ENCODE results near the gene OBSCN.

The OBSCN gene

DNA sequence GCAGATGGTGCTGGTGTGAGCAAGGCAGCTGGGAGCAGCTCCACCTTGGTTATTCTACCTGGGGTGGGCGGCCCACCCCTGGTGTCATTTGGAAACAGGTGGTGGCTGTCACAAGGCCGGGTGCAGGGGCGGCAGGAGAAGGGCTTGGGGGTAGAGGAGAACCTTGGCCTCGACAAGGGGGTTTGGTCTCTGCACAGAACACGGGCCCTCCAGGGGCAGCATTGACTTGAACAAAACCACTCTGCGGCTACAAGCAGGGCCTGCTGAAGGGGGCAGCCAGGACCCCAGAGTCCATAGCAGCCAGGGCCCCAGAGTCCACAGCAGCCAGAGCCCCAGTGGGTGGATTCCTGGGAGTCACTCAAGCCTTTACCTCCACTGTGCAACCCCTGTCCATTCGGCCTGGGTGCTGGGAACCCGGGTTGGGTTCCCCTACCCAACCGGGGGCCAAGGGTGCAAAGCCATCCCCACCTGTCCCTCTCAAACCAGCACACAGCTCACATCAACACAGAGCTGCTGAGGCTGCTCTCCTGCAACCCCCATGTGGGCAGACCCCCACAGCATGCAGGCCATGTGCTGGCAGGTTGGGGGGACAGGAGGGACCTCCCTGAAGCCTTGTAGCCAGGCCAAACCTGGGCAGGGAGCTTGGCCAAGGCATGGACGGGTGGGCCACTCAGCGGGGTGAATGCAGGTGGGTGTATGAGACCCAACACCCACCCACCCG lies 191.1 kb downstream of the OBSCN start:
- no peak for DNase-seq (ENCODE audit: low read depth in 3 of 3, low spot score in 1 of 3)

DNA sequence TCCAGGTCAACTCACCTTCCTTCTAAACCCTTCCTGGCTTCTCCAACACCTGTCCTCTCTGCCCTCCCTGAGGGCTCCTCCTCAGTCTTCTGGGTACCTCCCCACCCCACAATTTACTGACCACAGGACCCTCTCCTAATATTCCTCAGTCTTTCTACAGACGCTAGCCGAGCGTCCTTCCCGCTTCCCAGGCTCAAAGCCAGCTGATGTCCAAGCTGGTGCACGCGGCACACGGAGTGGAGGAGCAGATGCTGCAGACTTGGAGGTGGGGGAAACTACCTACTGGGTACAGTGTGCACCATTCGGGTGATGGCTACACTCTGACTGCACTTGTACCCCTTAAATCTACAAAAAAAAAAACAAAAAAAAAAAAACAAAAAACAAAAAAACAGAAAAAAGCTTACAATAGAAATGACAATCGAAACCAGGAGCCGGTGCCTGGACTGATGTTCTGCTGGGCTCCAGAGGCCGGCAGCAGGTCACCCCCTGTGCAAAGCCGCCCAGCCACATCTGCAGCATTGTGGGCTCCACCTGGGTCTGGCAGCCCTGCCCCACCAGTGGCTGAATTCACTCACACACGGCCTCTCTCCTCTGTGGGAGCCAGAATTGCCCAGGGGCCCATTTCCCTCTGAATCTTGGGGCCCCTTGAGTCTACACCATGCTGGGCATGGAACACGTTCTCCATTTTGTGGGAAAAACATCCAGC lies 191.8 kb downstream of the OBSCN start:
- DNase-seq (ENCODE audit: low read depth in 3 of 3, low spot score in 1 of 3) = no peak

DNA sequence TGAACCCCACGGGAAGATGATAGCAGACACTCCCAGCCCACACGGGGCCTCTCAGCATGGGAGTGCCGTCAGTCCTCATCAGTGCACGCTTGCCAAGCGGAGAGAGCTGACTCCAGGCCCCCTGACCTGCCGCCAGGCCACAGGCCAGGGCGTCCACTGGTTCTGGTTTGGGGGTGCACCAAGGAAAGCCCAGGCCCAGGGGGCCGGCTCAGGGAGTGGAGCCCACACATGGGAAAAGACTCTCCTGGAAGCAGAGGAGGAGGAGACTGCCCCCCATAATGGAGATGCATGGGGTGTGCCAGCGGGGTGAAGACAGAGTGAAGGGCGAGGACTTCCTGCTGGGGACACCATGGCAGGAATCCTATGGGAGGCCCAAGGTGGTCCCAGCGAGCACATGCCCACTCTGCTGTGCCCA lies 192.4 kb downstream of the OBSCN start:
- DNase-seq (ENCODE audit: low read depth in 3 of 3, low spot score in 1 of 3) = no peak

DNA sequence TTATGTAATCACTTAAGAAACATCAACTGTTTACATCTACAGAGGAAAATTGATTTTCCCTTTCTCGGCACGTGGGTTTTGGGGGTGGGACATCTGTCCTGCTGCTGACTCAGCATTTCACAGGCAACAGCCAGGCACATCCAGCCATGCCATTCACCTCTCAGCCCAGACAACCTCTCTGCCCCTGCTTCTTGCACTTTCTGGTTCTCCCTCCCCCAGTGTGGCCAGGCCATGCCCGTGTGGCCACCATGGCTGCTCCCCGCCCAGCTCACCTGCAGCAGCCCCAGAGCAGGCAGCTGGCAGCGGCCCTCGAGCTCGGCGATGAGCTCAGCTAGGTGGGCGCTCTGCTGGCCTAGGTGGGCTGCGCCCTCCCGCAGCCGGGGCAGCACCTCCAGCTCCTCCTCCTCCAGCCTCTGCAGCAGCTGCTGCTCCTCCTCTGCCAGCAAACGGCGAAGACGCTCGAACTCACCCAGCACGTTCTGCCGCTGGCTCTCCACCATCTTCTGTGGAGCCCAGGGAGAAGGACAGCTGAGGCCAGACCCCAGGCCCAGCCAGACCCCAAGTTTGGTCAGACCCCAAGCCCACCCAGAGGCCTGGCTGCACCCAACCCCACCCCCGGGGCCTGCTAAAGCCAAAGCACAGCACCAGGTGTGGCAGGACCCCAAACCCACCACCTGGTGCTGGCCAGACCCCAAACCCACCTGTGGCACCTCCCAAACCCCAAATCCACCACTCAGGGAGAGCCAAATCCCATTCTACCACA lies 193.0 kb downstream of the OBSCN start:
- no peak for DNase-seq (ENCODE audit: low read depth in 3 of 3, low spot score in 1 of 3)

DNA sequence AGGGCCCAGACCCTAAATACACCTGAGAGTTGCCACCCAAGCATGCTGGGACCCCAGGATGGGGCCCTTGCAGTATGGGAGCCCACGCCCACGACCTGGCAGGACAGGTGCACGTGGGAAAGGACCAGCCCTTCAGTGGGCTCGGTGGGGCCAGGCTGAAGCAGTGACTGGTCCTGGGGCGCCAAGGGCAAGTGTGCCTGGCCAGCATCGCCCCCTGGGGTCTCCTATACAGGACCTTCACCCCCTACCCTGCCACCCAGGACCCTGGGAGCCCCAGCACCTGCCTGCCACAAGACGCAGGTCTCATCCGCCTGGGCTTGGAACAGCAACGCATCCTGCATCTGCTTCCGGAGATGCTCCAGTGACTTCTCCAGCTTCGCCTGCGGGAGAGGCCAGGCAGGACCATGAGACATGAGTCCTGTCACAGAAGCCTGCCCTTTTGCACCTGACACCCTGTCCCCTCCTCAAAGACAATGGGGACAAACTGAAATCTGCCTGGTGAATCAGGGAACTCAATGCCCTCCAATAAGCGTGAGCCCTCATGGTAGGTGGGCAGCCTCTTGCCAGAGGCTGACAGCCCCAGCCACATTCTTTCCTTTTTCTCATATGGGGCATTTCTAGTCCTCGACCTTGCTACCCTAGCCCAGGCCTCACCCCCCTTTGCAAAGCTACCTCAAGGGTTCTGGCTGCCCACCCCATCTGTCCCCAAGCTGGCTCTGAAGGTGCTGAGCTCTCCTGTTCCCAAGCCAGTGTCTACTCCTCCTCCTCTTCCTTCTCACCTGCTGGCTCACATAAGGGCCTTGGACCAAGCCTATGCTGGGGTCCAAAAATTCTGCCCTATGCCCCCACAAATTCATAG lies 194.2 kb downstream of the OBSCN start:
- DNase-seq (ENCODE audit: low read depth in 3 of 3, low spot score in 1 of 3) = no peak

DNA sequence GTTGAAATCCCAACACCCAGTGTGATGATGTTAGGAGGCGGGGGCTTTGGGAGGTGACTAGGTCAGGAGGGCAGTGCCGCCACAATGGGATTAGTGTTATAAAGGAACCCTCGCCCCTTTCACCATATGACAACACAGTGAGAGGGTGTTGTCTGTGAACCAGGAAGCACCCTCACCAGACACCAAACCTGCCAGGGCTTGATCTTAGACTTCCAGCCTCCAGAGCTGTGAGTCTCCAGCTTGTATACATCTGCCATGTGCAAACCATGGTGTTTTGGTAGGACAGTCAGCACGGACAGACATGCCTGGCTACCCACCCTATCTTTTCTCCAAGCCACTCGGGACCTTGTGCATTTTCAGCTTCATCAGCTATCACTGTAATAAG lies 194.8 kb downstream of the OBSCN start:
- DNase-seq (ENCODE audit: low read depth in 3 of 3, low spot score in 1 of 3) = no peak

DNA sequence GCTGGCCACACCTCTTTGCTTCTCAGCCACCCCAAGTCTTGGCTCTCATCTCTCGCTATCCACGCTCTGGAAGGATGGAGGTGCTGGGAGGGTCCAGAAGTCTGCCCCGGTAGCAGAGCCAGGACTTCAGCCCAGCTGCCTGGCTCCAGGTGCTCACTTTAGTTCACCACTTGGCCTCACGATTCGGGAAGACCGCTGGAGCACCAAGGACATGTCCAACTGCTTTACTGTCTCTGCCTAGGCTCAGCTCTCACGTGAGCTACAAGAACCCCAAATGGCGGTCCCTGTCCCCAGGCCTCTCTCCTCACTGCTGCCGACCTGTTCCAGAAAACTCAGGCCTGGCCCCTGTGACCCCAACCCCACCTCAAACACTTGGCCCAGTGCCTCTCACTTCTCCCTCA lies 195.4 kb downstream of the OBSCN start:
- no peak for DNase-seq (ENCODE audit: low read depth in 3 of 3, low spot score in 1 of 3)

DNA sequence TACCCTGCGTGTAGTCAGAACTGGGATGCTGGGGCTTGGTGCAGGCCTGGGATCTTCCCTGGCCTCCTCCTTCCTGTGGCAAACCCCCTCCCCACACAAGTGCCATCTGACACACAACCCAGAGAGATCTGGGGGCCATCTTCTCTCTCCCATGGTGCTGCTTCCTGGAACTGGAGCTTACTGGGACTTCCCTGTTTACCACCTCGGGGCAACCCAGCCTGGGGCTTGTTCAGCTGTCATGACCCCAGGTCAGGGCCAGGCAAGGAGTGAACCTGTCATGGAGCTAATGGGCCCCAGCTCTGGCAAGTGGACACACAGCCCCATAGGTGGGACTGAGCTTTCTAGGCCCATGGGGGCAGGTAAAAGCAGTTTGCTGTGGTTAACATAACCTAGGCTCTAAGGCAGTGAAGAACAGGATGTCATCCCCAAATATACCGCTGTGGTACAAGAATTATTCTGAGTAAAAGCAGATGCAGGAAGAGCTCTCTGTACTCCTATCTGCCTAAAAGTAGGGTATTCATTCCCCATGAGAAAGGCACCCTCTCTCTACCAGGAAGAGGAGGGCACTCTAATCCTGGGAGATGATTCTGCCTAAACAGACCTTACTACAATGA lies 196.4 kb downstream of the OBSCN start:
- no peak for DNase-seq (ENCODE audit: low read depth in 3 of 3, low spot score in 1 of 3)

DNA sequence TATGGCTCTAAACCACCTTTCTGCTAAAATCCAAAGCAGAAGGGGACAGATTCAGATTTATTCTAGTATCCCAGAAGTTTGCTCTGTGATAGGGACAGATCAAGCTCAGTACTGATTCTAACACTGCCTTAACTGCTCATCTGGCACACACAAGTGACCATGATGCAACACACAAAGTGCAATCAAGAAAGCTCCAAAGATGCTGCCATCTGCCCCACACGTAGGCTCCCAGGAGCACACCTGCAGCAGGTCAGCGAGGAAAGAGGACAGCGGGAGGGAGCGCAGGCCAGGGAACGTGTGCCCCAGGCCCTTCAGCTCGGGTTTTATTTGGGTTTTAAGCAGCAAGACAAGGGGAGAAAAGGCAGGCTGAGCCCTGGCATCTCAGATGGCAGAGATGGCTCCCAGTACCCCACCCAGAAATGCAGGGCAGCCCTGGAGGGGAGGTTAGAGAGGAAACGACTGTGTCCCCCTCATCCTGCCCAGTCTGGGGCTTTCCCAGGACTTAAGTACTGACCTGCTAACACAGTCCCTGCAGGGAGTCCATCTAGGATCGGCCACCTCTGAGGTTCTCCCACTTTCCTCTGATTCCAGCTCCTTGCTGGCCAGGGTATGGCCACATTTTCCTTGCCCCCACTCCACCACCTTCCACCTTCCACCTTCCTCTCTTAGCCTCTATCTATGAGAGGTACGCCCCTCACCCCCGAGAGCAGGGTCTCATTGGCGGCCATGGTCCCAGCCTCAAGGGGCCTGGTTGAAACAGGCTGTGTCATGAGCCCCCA lies 197.5 kb downstream of the OBSCN start:
- DNase-seq (ENCODE audit: low read depth in 3 of 3, low spot score in 1 of 3) = no peak

DNA sequence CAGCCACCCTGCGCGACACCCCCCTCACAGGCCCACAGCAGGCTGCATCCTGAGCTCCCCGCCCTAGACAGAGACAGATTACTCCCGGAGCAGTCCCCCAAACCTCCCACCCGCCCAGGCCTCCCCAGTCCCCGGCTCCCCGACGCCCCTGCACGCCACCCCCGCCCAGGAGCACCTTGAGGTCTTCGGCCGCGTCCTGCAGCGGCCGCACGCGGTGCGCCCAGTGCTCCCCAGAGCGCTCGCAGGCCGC lies 198.1 kb downstream of the OBSCN start:
- no peak for DNase-seq (ENCODE audit: low read depth in 3 of 3, low spot score in 1 of 3)

DNA sequence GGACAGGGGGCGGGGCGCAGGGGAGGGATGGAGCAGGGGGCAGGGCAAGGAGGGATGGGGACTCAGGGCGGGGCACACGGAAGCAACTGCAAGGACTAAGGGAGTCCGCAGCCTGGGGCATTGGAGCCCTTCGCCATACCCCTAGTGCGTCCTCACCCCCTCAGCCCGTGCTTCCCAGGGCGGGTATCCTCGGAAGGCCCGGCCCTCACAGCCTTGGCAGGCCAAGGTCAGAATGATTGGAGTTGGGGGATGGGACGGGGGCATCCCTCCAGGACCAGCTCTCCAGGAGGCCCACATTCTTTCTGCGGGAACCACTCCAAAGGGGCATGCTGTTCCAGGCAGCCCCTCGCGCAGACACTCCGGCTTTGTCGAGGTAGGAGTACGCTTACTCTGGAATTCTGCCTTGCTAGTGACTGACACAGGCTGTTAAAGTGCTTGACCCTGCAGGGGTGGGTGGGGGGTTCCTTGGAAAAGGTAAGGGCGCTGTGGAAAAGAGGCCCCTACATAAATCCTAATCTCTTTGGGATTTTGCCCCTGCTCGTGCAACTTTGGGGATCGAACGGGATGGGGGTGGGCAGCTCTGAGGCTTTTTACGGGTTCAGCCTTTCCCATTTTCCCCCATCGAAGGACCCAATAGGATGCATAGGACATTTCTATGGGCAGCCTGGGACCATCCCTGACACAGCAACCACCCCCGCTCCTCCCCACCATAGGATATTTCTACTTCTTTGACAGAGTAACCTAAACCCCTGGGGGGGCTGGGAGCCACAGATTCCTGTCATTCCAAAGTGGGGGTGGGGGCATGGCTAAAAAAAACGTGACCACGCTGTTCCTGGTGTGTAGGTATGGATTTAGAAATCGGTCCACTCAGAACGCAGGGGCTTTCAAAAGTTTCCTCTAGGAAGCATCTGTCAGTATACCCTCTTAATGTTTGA lies 199.5 kb downstream of the OBSCN start:
- no peak for DNase-seq (ENCODE audit: low read depth in 3 of 3, low spot score in 1 of 3)

DNA sequence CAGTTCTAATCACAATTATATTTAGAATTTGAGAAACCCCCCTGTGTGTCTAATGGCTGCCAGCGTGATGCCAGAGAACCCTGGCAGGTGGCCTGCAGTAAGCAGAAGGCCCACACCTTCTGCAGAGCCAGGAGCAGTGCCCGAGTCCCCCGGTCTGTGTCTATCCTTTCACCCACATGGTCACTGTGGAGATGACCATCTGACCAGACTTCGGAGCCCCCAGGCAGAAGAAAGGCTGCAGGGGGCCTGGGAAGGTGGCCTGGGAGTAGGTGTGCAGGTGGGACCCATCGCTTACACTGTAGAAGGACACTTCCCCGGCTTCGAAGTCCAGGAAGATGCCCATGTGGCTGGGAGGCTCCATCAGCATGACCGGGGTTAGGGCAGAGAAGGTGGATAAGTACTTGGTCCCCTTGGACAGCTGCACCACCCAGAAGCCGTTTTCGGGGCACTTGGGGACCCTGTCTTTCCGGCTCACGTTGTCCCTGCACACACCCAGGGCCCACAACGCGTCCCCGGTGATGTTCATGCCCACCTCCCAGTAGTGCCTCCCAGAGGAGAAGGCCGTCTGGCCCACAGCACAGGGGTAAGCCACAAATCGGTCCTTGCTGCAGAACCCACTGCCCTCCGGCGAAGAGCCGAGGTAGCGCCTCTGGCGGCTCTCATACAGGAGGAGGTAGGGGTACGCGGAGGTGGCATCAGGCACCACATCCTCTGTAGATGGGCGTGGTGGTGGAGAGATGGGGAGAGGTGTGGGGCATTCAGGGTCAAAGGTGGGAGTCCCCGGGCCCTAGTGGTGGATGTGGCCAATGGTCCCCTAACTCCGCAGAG lies 200.4 kb downstream of the OBSCN start:
- no peak for DNase-seq (ENCODE audit: low read depth in 3 of 3, low spot score in 1 of 3)

DNA sequence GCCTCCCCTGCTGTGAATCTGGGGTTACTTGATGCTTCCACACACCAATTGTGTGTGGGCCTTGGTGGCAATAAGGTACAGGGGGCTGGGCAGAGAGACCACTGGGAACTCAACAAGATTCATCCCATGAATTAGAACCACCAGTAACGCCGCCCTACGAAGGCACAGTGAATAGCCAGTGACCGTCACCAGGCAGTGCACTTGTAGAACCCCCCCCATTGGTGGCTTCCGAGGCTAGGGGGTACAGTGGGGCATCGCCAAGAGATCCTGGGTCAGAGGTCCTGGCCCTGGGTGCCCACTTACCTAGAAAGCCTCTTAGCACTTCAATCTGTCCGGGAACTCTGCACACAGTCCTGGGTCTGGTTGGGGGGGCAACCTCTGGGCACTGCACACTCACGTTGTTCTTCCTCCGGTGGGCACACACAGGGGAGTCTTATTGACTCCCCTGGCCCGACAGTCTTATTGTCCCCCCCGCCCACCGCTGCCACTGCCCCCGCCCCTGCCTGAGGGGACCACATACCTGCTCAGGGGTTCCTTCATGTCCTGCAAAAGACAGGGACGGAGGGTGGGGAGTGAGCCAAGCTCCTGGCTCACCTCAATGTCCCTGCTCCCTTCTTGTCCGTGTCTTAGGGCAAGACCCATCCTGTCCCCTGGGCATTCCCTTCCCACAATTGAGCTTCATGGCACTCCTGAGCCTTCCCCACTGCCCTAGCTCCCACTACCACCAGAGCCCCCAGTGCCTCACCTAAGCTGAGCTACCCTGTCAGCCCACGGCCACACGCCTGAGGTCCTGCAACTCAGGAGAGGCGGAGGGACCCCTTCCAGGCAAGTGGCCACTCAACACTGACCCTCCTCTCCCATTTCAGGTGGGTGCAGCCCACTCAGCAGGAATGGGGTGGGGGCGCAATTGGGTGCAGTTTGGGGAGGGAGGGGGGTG lies 201.3 kb downstream of the OBSCN start:
- no peak for DNase-seq (ENCODE audit: low read depth in 3 of 3, low spot score in 1 of 3)

DNA sequence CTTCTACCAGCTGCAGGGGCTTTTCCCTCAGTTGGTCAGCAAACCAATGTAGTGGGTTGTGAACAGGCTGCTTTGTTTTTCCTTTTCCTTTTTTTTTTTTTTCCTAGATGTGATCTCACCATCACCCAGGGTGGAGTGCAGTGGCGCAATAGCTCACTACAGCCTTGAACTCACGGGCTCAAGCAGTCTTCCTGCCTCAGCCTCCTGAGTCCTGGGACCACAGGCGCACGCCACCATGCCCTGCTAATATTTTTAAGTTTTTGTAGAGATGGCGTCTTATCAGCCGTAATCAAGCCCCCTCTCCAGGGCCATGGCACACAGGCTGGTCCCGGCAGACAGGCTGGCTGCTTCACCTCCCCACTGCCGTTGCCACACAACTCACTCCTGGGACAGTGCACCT lies 202.2 kb downstream of the OBSCN start:
- DNase-seq (ENCODE audit: low read depth in 3 of 3, low spot score in 1 of 3) = no peak

DNA sequence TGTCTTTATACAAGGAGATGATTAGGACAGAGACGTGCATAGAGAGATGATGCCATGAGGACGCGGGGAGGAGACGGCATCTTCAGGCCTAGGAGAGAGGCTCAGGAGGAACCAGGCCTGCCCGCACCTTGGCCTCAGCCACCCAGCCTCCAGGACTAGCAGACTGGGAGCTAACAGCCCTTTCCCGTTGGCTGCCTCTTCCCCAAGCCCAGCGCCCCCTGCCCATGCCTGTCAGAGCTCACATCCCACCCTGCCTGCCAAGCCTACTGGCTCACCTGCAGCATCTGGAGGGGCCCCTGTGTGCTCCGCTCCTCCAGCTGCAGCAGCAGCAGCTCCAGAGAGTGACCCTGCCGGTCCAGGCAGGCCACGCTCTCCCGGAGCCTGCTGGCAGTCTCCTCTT lies 202.8 kb downstream of the OBSCN start:
- no peak for DNase-seq (ENCODE audit: low read depth in 3 of 3, low spot score in 1 of 3)

DNA sequence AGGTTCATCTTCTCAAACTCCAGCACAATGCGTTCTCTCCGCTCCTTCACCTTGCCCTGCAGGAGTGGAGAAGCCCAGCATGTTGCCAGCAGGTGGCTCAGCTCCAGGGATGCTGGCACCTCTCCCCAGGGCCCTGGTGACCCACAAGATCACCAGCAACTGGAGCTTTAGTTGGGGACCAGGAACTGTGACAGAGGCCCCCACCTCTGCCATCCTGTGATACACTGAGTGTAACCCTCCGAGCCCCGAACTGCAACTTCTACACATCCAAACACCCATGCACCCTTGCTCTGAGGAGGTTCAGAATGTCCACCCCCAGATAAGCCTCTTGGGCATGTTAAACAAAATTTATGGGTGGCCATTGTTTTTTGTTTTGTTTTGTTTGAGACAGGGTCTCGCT lies 203.3 kb downstream of the OBSCN start:
- DNase-seq (ENCODE audit: low read depth in 3 of 3, low spot score in 1 of 3) = no peak

Measured in stimulated activated CD4-positive, alpha-beta T cell treated with anti-CD3 and anti-CD28 coated beads, TNF-alpha, amount 100 ng/mL, for 1 hour (primary cell).